HCT116 (cell line): ENCODE measurements around the gene NPEPL1. TPM values are rescaled to one million over a fixed set of nuclear protein-coding genes. Genes with fewer than 3 reads are reported as not detected.
"Not testable (repeated sequence)": the region's sequence is repeated elsewhere in the genome, so short reads cannot be mapped to it uniquely, and the experiment has no call there.

Source experiments
- ATAC-seq: fragments of 200-7000 bp; cut with Tn5 transposase; 2 replicates; pipeline ENCODE4 v1.9.1; 2020; ENCODE audit warnings: mild to moderate bottlenecking, moderate library complexity
- BruUV-seq: library from RNA; stranded (reverse); fragments of 400-500 nt; replicated peaks from 2 replicates; lab custom pipeline; 2021; lab: Mats Ljungman, UMichigan
- CTCF ChIA-PET: fragments of 300-600 bp; sonication (Branson Sonifier 250); formaldehyde crosslinking; loops from one replicate; lab custom pipeline; 2021; ENCODE audit warnings: antibody characterized with exemption; lab: Charles Lee
- POLR2A ChIA-PET: fragments of 300-600, 350-600 bp; sonication (Branson Sonifier 250); formaldehyde crosslinking; loops from one replicate; lab custom pipeline; 2021; ENCODE audit warnings: antibody characterized with exemption; lab: Charles Lee
- RAD21 ChIA-PET, 2 experiments: fragments of 300-600 bp; sonication (Branson Sonifier 250); formaldehyde crosslinking; loops; one replicate each; lab custom pipeline; 2023; ENCODE audit warnings: low total read pairs in 2 of 2; ENCODE audit not compliant: uncharacterized antibody in 2 of 2, unreplicated experiment in 2 of 2, low non-redundant PET in 1 of 2; lab: Charles Lee
- DNase-seq: peaks from one replicate; pipeline ENCODE4 v3.0.0-alpha.2; 2010; ENCODE audit warnings: low read depth, low spot score
- H2AFZ ChIP-seq: fragments of 200-600 bp; shearing (Covaris generic), sonication (generic); 2 replicates; pipeline ENCODE4 v1.6.1; 2017; ENCODE audit warnings: low read depth, mixed run types, mixed read lengths, antibody characterized with exemption, low read length; ENCODE audit not compliant: poor library complexity, severe bottlenecking
- H3K27ac ChIP-seq: 2 replicates; pipeline ENCODE4 v1.5.1; 2012; ENCODE audit warnings: low read depth, low read length
- H3K27me3 ChIP-seq: fragments of 200-600 bp; sonication (generic); 2 replicates; pipeline ENCODE4 v1.6.1; 2016; ENCODE audit warnings: mixed run types, low read length, mixed read lengths; ENCODE audit not compliant: insufficient read depth
- H3K36me3 ChIP-seq, 2 experiments: fragments of 200-500 bp in 1 of 2; fragments of 200-600 bp in 1 of 2; sonication (Bioruptor generic) in 1 of 2; sonication (generic) in 1 of 2; 2 replicates each; pipeline versions ENCODE4 v1.5.1 to v1.6.1; 2014 to 2016; ENCODE audit warnings: low read length in 2 of 2, inconsistent platforms in 1 of 2, mixed read lengths in 1 of 2, mixed run types in 1 of 2; ENCODE audit not compliant: insufficient read depth in 2 of 2, control insufficient read depth in 1 of 2
- H3K4me1 ChIP-seq, 2 experiments: fragments of 200-600 bp in 1 of 2; sonication (generic) in 1 of 2; 2 replicates each; pipeline versions ENCODE4 v1.5.1 to v1.6.1; 2012 to 2017; ENCODE audit warnings: low read length in 2 of 2, inconsistent platforms in 1 of 2, mild to moderate bottlenecking in 1 of 2, mixed read lengths in 1 of 2, mixed run types in 1 of 2, moderate library complexity in 1 of 2; ENCODE audit not compliant: insufficient read depth in 2 of 2, control insufficient read depth in 1 of 2
- H3K4me2 ChIP-seq: fragments of 200-600 bp; sonication (generic); 2 replicates; pipeline ENCODE4 v1.6.1; 2017; ENCODE audit warnings: mixed run types, low read length, mixed read lengths
- H3K4me3 ChIP-seq, 2 experiments: fragments of 200-600 bp in 1 of 2; sonication (generic) in 1 of 2; replicated peaks in 1 of 2; 2 replicates each; pipeline ENCODE4 v1.5.1; 2011 to 2016; ENCODE audit warnings: low read length in 2 of 2, control low read depth in 1 of 2, low read depth in 1 of 2, mild to moderate bottlenecking in 1 of 2, mixed read lengths in 1 of 2, mixed run types in 1 of 2
- H3K79me2 ChIP-seq: fragments of 200-600 bp; sonication (generic); 2 replicates; pipeline ENCODE4 v1.6.1; 2017; ENCODE audit warnings: mild to moderate bottlenecking, mixed run types, low read length, moderate library complexity, mixed read lengths; ENCODE audit not compliant: insufficient read depth
- H3K9ac ChIP-seq: fragments of 200-600 bp; sonication (generic); 2 replicates; pipeline ENCODE4 v1.6.1; 2016; ENCODE audit warnings: low read length, mixed read lengths
- H3K9me2 ChIP-seq: fragments of 200-600 bp; sonication (generic), shearing (Covaris generic); 2 replicates; pipeline ENCODE4 v1.6.1; 2017; ENCODE audit warnings: mixed run types, mild to moderate bottlenecking, moderate library complexity; ENCODE audit not compliant: insufficient read depth
- H3K9me3 ChIP-seq, 2 experiments: fragments of 200-500 bp in 1 of 2; fragments of 200-600 bp in 1 of 2; sonication (Bioruptor generic) in 1 of 2; sonication (generic) in 1 of 2; 2 replicates each; pipeline ENCODE4 v1.6.1; 2014 to 2017; ENCODE audit warnings: low read length in 2 of 2, mixed read lengths in 2 of 2, inconsistent platforms in 1 of 2, low read depth in 1 of 2, mild to moderate bottlenecking in 1 of 2, mixed run types in 1 of 2, moderate library complexity in 1 of 2; ENCODE audit not compliant: control insufficient read depth in 1 of 2, insufficient read depth in 1 of 2
- H4K20me1 ChIP-seq: fragments of 200-600 bp; sonication (generic), shearing (Covaris generic); 2 replicates; pipeline ENCODE4 v1.6.1; 2017; ENCODE audit warnings: mixed run types, mild to moderate bottlenecking, moderate library complexity; ENCODE audit not compliant: insufficient read depth
- EGR1 ChIP-seq: IDR thresholded peaks from 2 replicates; pipeline ENCODE4 v1.6.1; 2012; ENCODE audit warnings: low read depth
- MAX ChIP-seq: IDR thresholded peaks from 2 replicates; pipeline ENCODE4 v1.6.1; 2012
- TCF7L2 ChIP-seq: IDR thresholded peaks from 2 replicates; pipeline ENCODE4 v1.7.0; 2011; ENCODE audit warnings: borderline replicate concordance, inconsistent platforms; ENCODE audit not compliant: insufficient read depth, insufficient read length; ENCODE audit errors: extremely low read depth
- YY1 ChIP-seq: IDR thresholded peaks from 2 replicates; pipeline ENCODE4 v1.6.1; 2011; ENCODE audit warnings: low read length, low read depth, moderate library complexity, mild to moderate bottlenecking; ENCODE audit not compliant: insufficient replicate concordance; ENCODE audit errors: extremely low read depth
- intact Hi-C: fragments of 100-400 bp; cut with micrococcal nuclease; formaldehyde crosslinking; loops from 2 replicates; pipeline ENCODE4 v1.10.0; 2022
- total RNA-seq: library from RNA; stranded (reverse); gene quantifications from one replicate; pipeline ENCODE4 v1.2.1, GENCODE V29; 2021; ENCODE audit not compliant: unreplicated experiment

The NPEPL1 gene
- total RNA-seq, 1 experiment from 2014 or later: 16.6 TPM

DNA sequence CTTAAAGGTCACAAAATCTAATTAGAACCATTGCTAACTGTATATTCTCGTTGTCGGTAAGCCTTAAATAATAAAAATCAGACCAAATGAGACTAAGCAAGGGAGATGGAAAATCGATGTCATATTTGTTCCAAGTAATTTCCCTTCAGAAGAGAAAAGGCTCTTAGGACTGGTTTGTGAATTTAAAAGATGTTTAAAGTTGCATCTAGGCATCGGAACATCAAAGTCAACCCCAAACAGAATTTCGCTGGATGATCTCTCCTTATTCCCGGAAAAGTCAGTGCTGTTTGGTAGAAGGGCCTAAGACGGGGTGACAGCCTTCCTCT is 63.8 kb downstream of the NPEPL1 start:
- Histone ChIP-seq H3K4me3 (no peak overlapping the region), H3K9me3 (no peaks in the 10 kb centered on the region), H3K4me2 (no peak overlapping the region), H3K9ac (no peak overlapping the region), H2AFZ (no peak overlapping the region), H3K79me2 (no peaks in the 10 kb centered on the region), H3K9me2 (no peaks in the 10 kb centered on the region), H3K27me3 (peaks cover 33% of the 10 kb centered on the region), H3K27ac (no peak overlapping the region), H4K20me1 (no peaks in the 10 kb centered on the region), H3K36me3 (no peaks in the 10 kb centered on the region), H3K4me1 (no peaks in the 10 kb centered on the region)
- ChIA-PET CTCF (no interaction called here), POLR2A (no interaction called here), RAD21 (no interaction called here)
- DNase-seq (no peak), ATAC-seq (no peak)
- intact Hi-C loops: no loop called here
- TF ChIP-seq TCF7L2 (no peak), MAX (no peak)
- BruUV-seq: no TSS peak

DNA sequence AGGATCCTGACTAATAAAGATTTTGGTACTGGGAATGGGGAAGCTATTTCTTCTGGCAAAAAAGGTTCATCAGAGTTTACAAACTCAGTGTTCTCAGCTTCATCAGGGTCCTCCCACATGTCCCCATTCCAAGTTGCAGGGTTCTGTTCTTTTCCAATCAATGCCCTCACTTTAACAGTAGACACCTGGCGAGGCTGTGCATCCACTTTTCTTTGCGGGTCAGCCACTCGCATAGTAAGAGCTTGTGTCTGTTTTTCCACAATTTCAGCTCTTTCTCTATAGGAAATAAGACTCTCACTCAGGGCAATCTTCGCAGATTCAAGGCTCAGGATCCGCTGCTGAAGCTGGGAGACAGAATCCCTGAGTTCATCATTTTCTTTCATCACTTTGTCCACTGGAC is 65.0 kb downstream of the NPEPL1 start:
- DNase-seq, H2AFZ ChIP-seq, H3K9ac ChIP-seq, H3K4me3 ChIP-seq, H3K9me3 ChIP-seq, ATAC-seq, H3K36me3 ChIP-seq, H3K4me2 ChIP-seq, H3K4me1 ChIP-seq, RAD21 ChIA-PET, BruUV-seq, H3K27ac ChIP-seq, H4K20me1 ChIP-seq, POLR2A ChIA-PET, H3K79me2 ChIP-seq, intact Hi-C loops, H3K9me2 ChIP-seq: not testable (repeated sequence)
- CTCF ChIA-PET: interaction anchor here (0.6 kb wide), 1 partner anchor 13 kb away, joined by 5 read pairs; no protein-coding TSS in a partner anchor
- peaks cover 44% of the 10 kb centered on the region for H3K27me3 ChIP-seq

DNA sequence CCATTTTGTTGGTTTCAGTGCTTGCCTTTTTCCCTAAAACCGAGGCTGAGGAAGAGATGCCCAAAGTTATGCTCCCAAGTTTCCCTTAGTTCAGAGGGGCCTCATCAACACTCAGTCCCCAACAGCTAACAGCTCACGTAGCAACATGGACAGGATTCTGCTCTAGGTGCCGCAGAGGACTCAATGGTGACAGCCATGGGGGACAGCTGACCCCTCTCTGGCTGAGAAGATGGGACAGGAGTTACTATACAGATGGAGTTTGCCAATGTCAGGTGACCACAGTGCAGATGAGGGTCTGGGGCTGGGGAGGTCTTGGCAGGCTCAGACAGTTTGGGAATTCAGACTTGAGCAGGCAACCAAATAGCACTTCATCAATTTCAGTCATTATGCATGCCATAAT is 67.3 kb downstream of the NPEPL1 start:
- H3K4me3 ChIP-seq: no peak overlapping the region
- no peaks in the 10 kb centered on the region for H3K79me2 ChIP-seq
- TF ChIP-seq YY1 (no peak), EGR1 (no peak)
- TF ChIP-seq, all 23 proteins: peak for 0
- Histone ChIP-seq H3K27me3 (peaks cover 57% of the 10 kb centered on the region), H3K9ac (no peak overlapping the region), H4K20me1 (no peaks in the 10 kb centered on the region), H3K9me3 (no peaks in the 10 kb centered on the region), H3K4me1 (no peaks in the 10 kb centered on the region), H2AFZ (no peak overlapping the region), H3K9me2 (no peaks in the 10 kb centered on the region), H3K27ac (no peak overlapping the region), H3K4me2 (no peak overlapping the region), H3K36me3 (no peaks in the 10 kb centered on the region)
- RAD21 ChIA-PET: no interaction called here
- CTCF ChIA-PET: no interaction called here
- ATAC-seq (no peak), DNase-seq (no peak)
- POLR2A ChIA-PET: no interaction called here
- intact Hi-C loops: no loop called here
- BruUV-seq: no TSS peak
